ENCODE results near the gene PERP.

DNA sequence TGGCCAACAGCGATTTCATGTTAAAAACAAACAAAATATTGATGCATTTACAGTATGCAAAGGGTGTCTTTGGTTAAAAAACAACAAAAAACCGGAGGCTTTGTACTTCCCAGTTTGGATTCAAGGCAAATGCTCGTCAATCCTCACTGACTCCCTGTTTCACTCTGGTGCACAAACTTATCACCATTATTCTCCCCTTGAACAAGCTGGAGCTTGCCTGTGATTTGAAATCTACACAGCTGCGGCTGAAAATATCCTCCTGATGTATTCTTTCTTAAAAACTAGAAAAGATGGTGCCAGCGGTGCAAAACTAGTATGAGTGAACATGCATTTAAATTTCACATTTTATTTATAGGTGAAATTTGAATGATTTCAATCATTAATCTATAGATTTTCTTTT is 3.3 kb downstream of the PERP start:
- TF ChIP-seq, protein P1, sequence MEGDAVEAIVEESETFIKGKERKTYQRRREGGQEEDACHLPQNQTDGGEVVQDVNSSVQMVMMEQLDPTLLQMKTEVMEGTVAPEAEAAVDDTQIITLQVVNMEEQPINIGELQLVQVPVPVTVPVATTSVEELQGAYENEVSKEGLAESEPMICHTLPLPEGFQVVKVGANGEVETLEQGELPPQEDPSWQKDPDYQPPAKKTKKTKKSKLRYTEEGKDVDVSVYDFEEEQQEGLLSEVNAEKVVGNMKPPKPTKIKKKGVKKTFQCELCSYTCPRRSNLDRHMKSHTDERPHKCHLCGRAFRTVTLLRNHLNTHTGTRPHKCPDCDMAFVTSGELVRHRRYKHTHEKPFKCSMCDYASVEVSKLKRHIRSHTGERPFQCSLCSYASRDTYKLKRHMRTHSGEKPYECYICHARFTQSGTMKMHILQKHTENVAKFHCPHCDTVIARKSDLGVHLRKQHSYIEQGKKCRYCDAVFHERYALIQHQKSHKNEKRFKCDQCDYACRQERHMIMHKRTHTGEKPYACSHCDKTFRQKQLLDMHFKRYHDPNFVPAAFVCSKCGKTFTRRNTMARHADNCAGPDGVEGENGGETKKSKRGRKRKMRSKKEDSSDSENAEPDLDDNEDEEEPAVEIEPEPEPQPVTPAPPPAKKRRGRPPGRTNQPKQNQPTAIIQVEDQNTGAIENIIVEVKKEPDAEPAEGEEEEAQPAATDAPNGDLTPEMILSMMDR (IDR thresholded peaks at IDR 0.05): no peak
- TF ChIP-seq POLR2A (IDR thresholded peaks at IDR 0.05): no peak

All from right lobe of liver (tissue), 4 donors.